Caki2 (cell line): ENCODE data around the gene GJA3. TPM values are rescaled to one million over a fixed set of nuclear protein-coding genes. Genes with fewer than 3 reads are reported as not detected.
A peak's percentile ranks its signal among the peaks of the same experiment; 100 is the strongest.

Experiments
- DNase-seq: peaks from one replicate; pipeline ENCODE4 v3.0.0-alpha.2; 2015; ENCODE audit warnings: low read depth
- in situ Hi-C: cut with HindIII; loops from 2 replicates; pipeline ENCODE4 v1.10.0; 2016; ENCODE audit warnings: low sequenced_read_pairs, low pct_unique_long_range_greater_than_20kb, mixed read lengths
- total RNA-seq: library from RNA; depleted of rRNA; stranded (reverse); fragments of >200 nt; shearing (Covaris generic); gene quantifications from 2 replicates; pipeline ENCODE4 v1.2.3, GENCODE V29; 2014; ENCODE audit warnings: low replicate concordance

Gene GJA3
- total RNA-seq, 1 experiment from 2014 or later: 5.6 TPM

DNA sequence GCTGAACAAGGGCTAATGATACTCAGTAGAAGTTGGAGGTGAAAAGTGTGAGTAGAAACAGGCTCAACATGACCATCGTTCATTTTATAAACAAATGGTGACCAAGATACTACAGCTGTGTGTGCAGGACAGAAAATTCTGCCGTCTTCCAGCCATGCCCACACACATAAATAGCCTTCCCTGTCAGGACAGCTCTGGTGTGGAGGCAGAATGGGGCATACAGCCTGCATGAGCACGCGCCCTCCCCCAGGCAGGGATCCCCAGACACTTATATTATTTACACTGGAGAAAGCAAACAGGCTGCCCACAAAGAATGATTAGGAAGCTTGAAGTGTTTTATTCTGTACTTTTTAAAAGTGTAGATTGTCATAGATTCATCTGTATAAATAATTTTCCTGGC, 20.4 kb downstream of the GJA3 start:
- in situ Hi-C loops: no loop called here
- DNase-seq: no peak

DNA sequence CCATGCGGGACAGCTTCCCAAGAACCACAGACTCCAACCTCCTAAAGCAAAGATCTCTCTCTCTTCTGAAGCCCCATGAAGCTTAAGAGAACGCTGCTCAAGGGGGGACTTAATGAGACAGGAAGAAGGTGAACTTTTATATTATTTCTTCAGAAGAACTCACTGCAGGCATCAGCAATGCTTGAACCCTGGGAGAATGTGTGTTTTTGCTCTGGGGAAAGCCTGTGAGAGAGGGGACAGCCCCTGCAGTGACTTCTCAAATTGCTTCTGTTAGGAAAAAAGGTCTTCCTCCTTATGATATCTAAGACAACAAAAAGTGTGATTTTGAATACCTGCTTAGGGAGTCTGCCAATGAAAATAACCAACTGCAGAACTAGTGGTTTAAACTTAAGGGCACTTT, 23.0 kb downstream of the GJA3 start:
- in situ Hi-C loops: no loop called here
- no peak for DNase-seq

DNA sequence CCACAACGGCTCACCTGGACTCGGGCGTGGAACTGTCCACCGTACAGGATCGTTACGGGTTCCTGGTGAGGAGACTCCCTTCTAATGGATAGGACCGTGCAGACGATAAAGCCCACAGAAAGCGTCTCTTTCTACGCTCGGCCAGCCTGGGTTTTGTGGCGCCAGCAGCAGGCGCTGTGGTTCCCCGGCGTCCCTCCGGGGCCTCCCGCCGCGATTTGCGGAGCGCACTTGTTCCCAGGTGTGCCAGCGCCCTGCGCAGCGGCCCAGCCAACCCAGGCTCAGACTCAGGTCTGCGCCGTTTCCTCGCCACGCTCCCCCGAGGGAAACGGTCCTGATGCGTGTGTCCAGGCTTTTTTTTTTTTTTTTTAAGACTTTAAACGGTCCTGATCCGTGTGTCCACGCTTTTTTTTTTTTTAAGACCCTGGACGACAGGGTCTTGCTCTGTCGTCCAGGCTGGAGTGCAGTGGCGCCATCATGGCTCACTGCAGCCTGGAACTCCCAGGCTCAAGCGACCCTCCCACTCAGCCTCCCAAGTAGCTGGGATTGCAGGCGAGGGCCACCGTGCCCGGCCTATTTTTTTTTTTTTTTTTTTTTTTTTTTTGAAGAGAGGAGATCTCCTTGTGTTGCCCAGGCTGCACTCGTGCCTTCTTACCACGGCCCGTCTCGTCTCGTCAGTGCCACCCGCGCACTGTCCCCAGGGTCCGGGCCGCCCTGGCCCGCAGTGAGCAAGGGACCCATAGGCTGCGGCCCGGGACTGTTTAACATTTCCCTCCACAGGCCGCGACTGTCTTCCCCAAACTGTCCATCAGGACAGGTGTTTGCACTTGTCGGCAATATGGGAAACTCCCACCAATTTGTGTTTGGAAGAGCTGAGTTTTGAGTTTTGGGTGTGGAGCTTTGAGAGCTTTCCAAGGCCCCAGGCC, 23.8 kb downstream of the GJA3 start:
- no peak for DNase-seq
- in situ Hi-C loops: no loop called here

- in situ Hi-C loops: no loop called here
- DNase-seq: no peak
Observed at GRCh38 chr13:20134732-20135131, 26.1 kb downstream of the GJA3 start.

DNA sequence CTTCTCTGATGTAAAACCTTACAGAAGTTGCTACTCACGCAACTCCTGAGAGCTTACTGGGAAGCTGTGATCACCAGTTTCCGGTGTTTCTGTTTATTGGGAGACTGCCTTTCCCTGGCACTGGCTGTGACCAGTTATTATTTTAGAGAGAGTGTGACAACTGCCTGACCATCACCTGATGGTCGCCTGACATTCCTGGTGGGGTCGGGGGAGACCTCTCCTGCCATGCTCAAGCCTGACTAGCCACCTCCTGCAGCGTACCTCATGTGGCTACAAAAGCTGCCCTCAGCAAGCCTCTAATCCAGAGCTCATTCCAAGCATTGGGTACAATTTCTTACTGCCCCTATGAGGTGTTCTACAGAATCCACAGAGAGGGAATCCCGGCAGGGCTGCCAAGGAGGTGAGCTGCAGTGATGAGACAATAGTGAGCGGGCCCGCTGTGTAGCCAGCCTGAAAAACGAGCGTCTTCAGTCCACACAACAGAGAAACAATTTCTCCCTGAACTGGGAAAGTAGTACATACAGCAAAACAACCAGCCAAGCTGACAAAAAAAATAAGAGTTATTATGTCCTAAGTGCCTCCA, 28.7 kb downstream of the GJA3 start:
- in situ Hi-C loops: no loop called here
- DNase-seq: no peak

DNA sequence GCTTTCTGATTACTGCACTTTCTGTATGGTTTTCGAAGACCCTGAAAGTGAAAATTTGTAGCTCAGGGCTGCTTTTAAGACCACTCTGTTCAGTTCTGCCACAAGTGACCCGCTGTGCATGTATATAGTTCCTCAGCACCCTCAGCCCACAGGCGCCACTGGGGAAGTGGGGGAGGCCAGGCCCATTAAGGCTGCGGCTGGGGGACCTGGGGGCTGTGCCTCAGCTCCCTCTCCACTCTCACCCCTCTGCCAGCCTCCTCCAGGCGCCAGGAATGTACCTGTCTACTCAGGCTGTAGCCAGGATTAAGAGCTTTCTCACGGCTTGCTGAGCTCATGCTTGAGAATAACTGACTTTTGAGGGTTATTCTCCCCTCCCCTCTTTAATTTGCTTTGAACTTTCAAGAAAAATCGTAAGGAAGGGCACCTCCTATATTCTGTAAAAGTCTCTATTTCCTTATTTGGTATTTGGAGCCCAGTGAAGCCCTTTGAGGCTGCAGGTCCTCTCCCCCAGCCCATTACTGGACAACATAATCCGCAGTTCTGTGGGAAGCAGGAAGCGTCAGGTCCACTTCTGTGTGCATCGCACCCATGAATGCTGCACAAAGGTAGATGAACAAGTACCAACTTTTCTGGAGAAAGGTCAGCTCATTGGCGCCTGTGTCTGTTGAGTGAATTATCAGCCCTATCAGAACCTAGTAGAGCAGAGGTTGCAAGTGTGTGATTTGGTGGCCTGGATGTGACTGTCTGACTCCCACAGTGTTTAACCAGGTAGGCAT, 29.6 kb downstream of the GJA3 start:
- in situ Hi-C loops: no loop called here
- DNase-seq: no peak

DNA sequence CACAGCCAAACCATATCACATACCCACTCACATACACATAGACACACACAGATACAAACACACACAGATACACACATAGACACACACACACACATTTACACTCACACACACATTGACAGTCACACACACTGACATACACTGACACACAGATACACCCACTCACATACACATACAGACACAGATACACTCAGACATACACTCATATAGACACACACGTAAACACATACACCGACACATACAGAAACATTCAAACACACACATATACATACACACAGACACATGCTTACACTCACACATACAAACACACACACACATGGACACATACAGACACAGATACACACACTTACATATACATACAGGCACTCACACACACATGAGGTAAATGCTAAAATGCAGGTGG, 30.2 kb downstream of the GJA3 start:
- in situ Hi-C loops: no loop called here

GRCh38 chr13:20130012-20130411, 30.8 kb downstream of the GJA3 start:
- DNase-seq: no peak
- in situ Hi-C loops: no loop called here

More for the DNA sequence above, 30.2 kb downstream of the GJA3 start:
- no peak for DNase-seq

DNA sequence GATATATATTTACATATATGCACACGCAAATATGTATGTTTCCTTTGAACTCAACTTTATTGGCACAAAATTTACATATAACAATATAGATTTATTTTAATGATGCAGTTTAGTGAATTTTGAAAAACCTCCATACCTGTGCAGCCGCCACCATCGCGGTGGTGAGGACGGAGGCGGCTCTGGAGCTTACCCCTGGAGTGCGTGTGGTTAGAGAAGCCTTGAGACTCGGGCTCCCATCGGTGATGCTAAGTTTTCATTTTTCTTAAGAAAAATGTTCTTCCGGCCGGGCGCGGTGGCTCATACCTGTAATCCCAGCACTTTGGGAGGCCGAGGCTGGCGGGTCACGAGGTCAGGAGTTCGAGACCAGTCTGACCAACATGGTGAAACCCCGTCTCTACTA, 31.8 kb downstream of the GJA3 start:
- DNase-seq: no peak
- in situ Hi-C loops: no loop called here

- no peak for DNase-seq
- in situ Hi-C loops: no loop called here
Observed at GRCh38 chr13:20128459-20128931, 32.4 kb downstream of the GJA3 start.

DNA sequence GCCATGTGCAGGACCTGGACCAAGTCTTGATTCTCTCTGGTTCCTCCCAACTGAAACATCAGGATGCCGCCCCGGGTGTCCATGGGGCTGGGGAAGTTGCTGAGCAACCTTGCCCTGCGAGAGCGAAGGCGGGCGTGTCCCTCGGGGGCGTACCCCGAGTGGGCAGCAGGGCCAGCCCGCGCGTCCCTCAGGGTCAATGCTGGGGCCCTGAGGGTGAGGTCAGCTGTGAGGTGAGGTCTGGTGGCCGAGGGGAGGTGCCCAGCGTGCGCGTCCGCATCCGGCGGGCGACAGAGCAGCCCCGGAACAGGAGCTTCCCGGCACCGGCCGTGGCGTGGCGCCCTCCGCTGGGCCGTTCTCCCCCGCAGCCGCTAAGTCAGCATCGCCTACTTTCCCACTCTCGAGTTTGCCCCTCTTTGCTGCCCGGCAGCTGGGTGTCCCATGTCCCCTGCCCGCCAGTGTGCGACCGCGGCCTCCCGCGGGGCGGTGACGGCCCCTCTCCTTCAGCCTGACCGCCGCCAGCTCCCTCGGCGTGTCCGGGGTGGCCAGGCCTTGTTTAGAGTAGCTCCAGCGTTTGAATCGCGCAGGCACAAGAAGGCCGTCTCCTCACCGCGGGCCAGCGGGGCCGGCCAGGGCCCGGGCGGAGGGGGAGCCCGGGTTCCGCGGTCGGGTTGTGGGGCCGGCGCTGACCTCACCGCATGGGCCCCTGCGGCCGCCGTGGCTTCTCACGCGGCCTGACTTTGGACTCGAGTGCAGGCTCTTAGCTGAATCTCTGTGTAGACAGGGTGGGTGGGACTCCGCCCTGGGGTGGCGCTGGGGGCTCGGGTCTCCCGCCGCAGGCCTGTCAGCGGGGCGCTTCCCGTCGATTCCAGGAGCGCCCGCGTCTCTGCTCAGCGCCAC, 33.0 kb downstream of the GJA3 start:
- in situ Hi-C loops: no loop called here

DNA sequence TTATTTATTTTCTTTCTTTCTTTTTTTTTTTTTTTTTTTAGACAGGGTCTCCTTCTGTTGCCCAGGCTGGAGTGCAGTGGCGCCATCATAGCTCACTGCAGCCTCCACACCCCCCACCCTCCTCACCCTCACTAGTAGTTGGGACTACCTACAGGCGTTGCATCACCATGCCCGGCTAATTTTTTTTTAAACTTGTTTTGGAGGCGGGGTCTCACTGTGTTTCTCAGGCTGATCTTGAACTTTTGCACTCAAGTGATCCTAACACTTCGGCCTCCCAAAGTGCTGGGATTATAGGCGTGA, 33.6 kb downstream of the GJA3 start:
- in situ Hi-C loops: no loop called here
- DNase-seq: no peak

More for the DNA sequence above, 33.0 kb downstream of the GJA3 start:
- DNase-seq: peak; percentile 76

- DNase-seq: no peak
- in situ Hi-C loops: no loop called here
Observed at GRCh38 chr13:20126541-20127261, 34.2 kb downstream of the GJA3 start.

DNA sequence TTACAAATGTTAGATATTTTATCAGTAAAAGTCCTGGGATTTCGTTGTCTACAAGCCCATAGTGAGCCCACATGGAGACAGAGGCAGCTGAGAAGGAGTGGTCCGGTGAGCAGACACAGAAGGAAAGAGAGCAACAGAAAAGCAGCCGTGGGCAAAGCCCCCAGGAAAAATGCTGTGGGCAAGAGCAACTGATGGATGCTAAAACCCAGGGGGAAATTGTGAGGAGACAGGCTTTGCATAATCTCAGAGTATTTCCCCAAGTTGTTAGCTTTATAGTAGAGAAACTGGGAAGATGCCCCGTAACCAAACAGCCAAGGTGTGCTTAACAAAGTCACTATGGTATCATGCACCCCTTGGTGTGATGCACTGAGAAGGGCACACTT, 35.1 kb downstream of the GJA3 start:
- in situ Hi-C loops: no loop called here
- no peak for DNase-seq

DNA sequence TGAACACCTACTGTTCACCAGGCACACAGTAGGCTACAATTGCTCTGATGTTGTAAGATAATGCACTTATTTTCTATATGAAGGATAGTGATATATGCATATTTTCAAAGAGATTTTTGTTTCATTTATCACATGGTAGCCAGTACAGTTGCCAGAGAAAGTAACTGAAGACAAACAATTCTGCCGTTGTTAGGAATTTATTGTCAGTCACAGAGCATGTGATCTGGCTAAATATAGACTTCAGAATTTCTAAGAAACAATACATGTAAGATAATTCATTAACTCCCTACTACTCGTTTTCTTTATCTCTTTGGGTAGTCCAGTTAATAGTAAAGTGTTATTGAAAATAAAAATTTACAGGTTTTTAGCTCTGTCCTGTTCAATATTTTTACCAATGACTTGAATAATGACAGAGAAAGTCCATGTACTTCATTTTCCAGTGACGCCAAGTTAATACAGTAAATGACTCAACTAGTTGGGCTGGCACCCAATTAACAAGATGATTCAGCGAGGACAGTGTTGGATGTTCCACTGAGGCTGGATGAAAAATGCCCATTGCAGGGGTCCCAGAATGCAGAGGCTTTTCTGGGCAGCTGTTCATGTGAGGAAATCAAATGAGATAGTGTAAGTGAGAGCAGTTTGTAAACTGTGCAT, 35.6 kb downstream of the GJA3 start:
- DNase-seq: peak; percentile 35
- in situ Hi-C loops: no loop called here

DNA sequence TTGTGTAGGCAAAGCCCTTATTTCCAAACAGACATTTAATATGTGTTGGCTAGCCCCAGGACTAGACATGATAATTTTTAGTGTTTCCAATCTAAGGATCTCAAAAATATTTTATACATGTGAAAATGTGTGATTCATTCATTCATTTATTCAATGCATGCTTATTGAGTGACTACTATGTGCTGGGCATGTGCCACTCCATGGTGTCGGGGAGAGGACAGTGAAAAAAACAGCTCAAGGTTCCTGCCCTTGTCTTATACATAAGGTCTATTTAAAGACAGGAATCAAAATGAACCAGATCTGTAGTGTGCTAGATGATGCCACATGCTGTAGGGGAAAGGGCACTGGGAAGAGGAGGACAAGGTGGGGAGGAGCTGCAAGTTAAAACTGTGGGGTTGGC, 36.5 kb downstream of the GJA3 start:
- no peak for DNase-seq
- in situ Hi-C loops: no loop called here

DNA sequence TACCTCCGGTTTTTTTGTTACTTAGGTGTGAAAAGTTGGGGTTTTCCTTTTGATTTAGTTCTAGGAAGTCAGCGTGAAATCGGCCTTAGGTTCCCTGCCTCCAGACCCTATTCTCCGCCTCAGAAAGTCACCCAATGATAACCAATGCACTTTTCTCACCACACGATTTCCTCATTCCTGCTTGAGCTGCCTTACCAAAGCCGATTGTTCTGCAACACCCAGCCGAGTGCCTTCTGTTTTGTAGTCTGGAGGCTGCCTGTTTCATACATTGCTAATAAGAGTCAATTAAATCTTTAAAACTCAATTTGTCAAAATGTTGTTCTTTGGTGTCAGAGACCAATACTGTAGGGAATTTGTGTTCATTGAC, 39.7 kb downstream of the GJA3 start:
- in situ Hi-C loops: no loop called here
- DNase-seq: peak; percentile 45
